ENCODE measurements around the gene ANKRD28. TPM values are rescaled to one million over a fixed set of nuclear protein-coding genes. Genes with fewer than 3 reads are reported as not detected.

Gene ANKRD28
- total RNA-seq: 20.2 and 20.3 TPM in 2 replicates

DNA sequence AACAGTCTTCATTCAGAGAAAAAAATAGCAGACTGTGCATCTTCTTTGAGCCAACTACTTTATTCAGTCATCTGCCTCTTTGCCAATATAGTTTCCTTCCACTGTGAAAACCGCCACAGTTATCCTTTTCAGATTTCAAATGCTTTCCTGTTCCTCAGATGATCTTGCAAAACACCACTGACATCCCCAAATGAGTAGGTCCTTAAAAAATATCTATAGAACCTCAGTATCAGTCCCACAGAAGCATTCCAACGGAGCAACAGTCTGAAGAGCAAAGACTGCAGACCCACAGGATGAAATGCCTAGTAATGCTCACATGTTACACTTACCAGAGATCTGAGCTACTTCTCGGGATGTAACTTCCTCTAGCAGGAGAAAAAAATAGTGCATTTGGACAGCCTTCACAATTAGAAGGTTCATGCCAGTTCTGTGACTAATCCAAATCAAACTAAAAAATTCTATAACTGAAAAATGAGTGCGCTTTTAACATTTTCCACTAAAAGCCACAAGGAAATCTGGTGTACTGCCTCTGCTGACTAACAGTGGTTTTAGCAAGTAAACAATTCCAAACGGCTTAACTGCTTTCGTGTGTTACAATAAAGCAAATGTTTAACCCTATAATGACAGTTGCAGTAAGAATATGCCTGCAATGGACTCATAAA, at the start of gene ANKRD28:
Gene ANKRD28 (minus strand): TSS at position 338 of the 662 bp plus-strand sequence. CDS start 1,458 bp downstream, outside the sequence.

Other genes with a start within 250 kb of the ANKRD28 start
- 12.2 and 14.3 TPM in 2 replicates for gene HACL1, start 196.4 kb downstream of the ANKRD28 start, total RNA-seq
- gene BTD, start 196.2 kb downstream of the ANKRD28 start, total RNA-seq: 9.2 and 12.5 TPM in 2 replicates

All from airway epithelial cell (primary cell).